ENCODE results near the gene LIPA.

GRCh38 chr10:89242345-89242684, 9.3 kb downstream of the LIPA start:
- TF ChIP-seq POLR2AphosphoS5 (IDR thresholded peaks at IDR 0.05; ENCODE audit: low read depth, low read length): no peak
- TF ChIP-seq POLR2A (IDR thresholded peaks at IDR 0.05; ENCODE audit: low read depth, low read length): no peak
- TF ChIP-seq TAF1 (IDR thresholded peaks at IDR 0.05; ENCODE audit: low read depth, low read length): no peak
- TF ChIP-seq SPI1 (IDR thresholded peaks at IDR 0.05; ENCODE audit: low read depth, low read length): no peak
